Smooth muscle cell of the coronary artery (primary cell): ENCODE measurements around the gene JMY. TPM values are rescaled to one million over a fixed set of nuclear protein-coding genes. Genes with fewer than 3 reads are reported as not detected.

Experiments
- total RNA-seq: library from RNA; depleted of rRNA; stranded (reverse); fragments of >200 nt; gene quantifications from 2 replicates; pipeline ENCODE4 v1.2.3, GENCODE V29; 2014; ENCODE audit warnings: low replicate concordance

Gene JMY
- 10.5 TPM in 2 replicates for total RNA-seq

GRCh38 chr5:79235634-79236361 lies at the start of gene JMY:
JMY (plus strand) TSS chr5:79236131; CDS start chr5:79236651, 520 bp downstream.

Other genes with a start within 250 kb of the JMY start
- 0.68 and 1.5 TPM in 2 replicates for gene DMGDH, start 166.5 kb upstream of the JMY start, total RNA-seq
- 0.38 and 3.3 TPM in 2 replicates for gene BHMT2, start 166.4 kb upstream of the JMY start, total RNA-seq
- gene BHMT, start 124.3 kb upstream of the JMY start, total RNA-seq: not detected in 2 replicates